GM21515 (cell line): ENCODE data around the gene ACSL1.

Experiments used
- ATAC-seq: cut with Tn5 transposase; IDR thresholded peaks from one replicate; pipeline ENCODE4 v1.9.1; 2021; ENCODE audit not compliant: unreplicated experiment

ACSL1 gene

DNA sequence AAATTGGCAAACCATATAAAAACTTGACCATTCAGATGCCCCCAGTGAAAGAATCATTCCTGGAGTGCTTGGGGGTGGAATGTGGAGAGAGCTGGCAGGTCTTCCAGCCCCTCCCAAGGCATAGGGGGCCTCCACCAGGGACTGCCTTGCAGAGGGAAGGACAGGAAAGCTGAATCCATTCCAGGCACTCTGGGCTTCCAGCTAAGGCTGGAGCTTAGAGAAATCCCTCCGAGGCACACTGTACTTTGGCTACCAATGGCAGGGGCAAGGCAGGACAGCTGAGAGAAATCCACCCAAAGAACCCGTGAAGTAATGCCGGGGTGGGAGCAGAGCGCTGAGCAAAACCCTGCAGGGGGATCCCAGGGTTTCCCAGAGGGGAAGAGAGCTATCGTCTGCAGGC, 95.8 kb downstream of the ACSL1 start:
- ATAC-seq = no peak

DNA sequence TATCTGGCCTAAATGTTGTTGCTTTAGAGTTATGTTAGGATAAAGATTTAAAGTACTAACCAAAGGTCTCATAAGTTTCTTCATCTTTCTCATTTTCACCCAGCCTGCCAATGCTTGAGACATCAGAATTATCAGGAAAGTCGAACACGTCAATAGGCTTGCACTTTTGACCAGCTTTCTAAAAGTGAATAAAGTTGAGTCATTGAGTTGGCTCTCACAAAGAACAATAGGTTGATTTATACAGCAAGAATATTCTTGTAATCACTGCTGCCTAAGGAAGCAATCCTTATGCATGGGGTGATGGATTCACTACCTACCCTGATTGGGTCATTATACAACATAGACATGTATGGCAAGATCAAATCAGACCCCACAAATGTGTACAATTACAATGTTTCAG, 96.9 kb downstream of the ACSL1 start:
- ATAC-seq = no peak

DNA sequence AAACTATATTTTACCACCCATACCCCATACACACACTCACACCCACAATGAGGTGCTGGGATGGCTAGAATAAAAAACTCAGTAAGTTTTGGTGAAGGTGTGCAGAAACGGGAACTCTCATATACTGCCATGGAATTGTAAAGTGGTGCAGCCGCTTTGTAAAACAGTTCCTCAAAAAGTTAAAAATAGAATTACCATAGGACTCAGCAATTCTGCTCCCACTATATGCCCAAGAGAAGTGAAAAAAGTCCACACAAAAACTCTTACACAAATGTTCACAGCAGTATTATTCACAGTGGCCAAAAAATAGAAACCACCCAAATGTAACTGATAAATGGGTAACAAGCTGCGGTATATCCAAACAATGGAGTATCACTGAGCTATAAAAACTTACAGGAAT, 98.3 kb downstream of the ACSL1 start:
- no peak for ATAC-seq

DNA sequence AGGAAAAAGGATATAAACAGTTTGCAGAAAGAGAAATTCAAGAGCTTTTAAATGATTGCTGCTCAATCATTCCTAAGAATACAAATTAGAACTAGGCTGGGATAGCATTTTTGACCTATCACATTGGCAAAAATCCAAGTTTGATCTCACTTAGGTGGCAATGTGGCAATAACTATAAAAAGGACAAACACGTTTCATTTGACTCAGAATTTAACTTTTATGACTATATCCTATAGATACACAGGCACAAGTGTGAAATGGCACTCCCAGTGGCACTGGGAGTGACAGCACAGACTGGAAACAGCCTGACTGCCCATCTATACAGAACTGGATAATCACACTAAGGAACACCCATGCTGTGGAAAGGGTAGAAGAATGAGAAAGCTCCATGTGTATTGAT, 103.0 kb downstream of the ACSL1 start:
- no peak for ATAC-seq

DNA sequence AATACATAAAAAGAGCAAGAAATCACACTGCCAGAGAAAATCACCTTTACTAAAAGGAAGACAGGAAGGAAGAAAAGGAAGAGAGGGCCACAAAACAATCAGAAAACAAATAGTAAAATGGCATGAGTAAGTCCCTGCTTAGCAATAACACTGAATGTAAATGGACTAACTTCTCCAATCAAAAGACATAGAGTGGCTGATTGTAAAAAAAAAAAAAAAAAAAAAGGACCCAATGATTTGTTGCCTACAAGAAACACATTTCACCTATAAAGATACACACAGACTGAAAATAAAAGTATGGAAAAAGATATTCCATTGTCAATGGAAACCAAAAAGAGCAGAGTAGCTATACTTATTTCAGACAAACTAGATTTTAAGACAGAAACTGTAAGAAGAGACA, 104.5 kb downstream of the ACSL1 start:
- no peak for ATAC-seq

DNA sequence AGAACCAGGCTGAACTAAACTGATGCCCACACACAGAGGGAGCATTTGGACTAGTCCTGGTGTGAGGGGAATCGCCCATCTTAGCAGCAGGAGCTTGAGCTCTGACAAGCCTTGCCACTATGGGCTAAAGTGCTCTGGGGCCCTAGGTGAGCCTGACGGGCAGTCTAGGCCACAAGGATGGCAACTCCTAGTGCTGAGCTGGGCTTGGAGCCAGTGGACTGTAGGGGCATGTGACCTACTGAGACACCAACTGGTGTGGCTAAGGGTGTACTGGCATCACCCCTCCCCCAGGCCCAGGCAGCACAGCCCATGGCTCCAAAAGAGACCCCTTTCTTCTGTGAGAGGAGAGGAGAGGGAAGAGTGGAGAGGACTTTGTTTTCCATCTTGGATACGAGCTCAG, 106.4 kb downstream of the ACSL1 start:
- no peak for ATAC-seq

DNA sequence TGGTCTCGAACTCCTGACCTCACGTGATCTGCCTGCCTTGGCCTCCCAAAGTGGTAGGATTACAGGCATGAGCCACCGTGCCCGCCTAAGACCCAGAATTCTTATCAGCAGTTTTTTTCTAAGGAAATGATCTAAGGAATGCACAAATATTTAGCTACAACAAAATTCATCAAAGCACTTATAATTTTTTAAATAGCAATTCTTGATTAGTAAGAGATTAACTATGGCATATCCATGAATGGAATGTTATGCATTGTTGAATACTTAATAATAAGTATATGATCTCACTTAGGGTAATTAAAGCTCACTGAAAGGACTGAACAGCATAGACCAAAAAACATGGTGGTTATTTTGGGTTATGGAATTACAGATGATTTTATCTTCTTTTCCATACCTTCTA, 110.2 kb downstream of the ACSL1 start:
- ATAC-seq = no peak

DNA sequence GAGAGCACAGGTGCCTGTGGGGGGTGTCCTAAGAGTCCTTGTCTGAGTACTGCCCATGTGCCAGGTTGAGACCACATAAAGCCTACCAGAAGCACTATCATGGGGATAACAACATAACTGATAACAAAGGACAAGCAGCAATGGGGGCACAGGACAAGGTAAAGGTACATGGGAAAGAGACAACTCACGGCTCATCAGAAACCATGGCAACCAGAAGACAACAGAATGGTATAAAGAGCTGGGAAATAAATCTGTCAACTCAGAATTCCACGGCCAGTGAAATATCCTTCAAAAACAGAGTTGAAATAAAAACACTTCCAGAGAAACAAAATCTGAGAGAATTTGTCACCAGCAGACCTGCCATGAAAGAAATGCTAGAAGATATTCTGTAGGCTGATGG, 111.9 kb downstream of the ACSL1 start:
- ATAC-seq = no peak

DNA sequence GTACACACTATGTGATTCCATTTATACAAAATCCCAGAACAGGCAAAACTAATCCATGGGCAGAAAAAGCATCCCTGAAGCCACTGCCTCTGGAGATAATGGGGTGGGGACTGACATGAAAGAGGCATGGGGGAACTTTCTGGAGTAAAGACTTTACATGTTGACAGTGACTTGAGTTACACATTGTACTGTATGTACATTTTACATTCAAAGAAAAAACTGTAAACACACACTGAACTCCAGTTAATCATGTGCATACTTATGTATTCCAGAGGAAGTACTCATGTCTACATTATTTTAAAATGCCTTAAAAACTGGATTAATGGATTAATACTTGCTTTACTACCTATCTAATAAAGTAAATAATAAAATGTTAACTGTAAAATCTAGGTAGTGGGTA, 113.4 kb downstream of the ACSL1 start:
- ATAC-seq = no peak

DNA sequence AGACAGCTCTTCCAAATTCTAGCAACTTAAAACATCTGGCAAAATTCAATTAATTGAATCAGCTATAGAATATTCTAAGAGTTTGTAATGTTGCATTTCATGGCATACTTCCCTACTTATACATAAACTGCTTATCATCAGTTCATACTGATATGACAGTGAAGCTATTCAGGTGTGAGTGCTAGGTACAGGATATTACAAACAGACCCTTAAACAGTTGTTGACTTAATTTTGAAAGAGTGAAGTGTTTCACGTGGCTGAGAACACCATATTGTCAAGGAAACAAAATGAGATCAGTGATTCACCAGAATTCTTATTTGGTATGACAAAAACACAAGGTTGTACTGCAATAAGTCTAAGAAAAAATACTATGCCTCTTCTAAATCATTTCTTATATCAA, 119.3 kb downstream of the ACSL1 start:
- no peak for ATAC-seq

DNA sequence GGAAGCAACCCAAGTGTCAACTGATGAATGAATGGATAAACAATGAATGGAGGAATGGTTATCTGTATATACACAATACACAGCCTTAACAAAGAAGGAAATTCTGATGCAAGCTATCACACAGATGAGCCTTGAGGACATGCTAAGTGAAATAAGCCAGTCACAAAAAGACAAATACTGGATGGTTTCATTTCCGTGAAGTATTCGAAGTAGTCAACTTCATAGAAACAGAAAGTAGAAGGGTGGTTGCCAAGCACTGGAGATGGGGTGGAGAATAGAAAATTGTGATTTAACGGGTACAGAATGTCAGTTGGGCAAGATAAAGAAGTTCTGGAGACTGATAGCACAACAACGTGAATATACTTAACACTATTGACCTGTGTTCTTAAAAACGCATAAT, 120.1 kb downstream of the ACSL1 start:
- no peak for ATAC-seq
